ENCODE data around the gene TRAPPC4. TPM values are rescaled to one million over a fixed set of nuclear protein-coding genes. Genes with fewer than 3 reads are reported as not detected.

The TRAPPC4 gene
- total and polyA plus RNA-seq, 12 donors: 14.6 to 95.1 (median 37.5) TPM

- Histone ChIP-seq H3K4me3 (no peak overlapping the region), H3K9me3 (no peaks in the 10 kb centered on the region), H3K36me3 (peaks cover 0 to 99% (median 16%) of the 10 kb centered on the region in 9 donors), H3K27ac (peak overlapping the region in 1 of 10 donors; percentile 9), H3K27me3 (no peaks in the 10 kb centered on the region), H3K4me1 (peaks cover 0 to 8% (median 0%) of the 10 kb centered on the region in 9 donors)
- intact Hi-C loops (cut with DNase I): no loop called here
- ATAC-seq (no peak), DNase-seq (no peak)
- TF ChIP-seq, protein P1, sequence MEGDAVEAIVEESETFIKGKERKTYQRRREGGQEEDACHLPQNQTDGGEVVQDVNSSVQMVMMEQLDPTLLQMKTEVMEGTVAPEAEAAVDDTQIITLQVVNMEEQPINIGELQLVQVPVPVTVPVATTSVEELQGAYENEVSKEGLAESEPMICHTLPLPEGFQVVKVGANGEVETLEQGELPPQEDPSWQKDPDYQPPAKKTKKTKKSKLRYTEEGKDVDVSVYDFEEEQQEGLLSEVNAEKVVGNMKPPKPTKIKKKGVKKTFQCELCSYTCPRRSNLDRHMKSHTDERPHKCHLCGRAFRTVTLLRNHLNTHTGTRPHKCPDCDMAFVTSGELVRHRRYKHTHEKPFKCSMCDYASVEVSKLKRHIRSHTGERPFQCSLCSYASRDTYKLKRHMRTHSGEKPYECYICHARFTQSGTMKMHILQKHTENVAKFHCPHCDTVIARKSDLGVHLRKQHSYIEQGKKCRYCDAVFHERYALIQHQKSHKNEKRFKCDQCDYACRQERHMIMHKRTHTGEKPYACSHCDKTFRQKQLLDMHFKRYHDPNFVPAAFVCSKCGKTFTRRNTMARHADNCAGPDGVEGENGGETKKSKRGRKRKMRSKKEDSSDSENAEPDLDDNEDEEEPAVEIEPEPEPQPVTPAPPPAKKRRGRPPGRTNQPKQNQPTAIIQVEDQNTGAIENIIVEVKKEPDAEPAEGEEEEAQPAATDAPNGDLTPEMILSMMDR (IDR thresholded peaks at IDR 0.05): no peak
- WGBS, 2 donors: 81 to 85% methylated on average over 4 of the region's 4 CpGs
Observed at GRCh38 chr11:119006656-119007055, 11.9 kb upstream of the TRAPPC4 start.

DNA sequence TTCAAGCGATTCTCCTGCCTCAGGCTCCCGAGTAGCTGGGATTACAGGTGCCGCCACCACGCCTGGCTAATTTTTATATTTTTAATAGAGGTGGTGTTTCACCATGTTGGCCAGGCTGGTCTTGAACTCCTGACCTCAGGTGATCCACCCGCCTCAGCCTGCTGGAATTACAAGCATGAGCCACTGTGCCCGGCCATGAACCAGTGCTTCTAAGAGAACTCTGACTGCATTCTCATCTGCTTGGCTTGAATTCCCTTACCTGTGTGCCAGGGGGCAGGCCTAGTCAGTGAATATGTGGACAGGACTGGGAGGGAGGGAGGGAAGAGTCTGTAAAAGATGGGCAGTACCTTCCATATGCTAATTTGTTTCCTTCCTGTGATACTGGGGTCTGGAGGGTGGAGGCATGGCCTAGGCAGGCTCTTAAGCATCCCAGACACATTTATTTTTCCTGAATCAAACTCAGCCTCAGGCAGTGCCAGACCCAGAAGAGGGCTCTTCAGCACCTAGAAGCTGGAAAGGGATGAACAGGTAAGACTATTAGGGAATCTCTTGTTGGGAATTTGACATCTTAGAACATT is 7.0 kb upstream of the TRAPPC4 start:
- 89 to 95% methylated on average over 6 of the region's 6 CpGs for WGBS, 2 donors
- ATAC-seq (no peak), DNase-seq (no peak)
- no peaks in the 10 kb centered on the region for H3K9me3 ChIP-seq
- H3K4me1 ChIP-seq: peaks cover 0 to 16% (median 10%) of the 10 kb centered on the region in 9 donors
- no peak overlapping the region for H3K27ac ChIP-seq
- no peaks in the 10 kb centered on the region for H3K27me3 ChIP-seq
- H3K36me3 ChIP-seq: peaks cover 0 to 99% (median 20%) of the 10 kb centered on the region in 9 donors
- TF ChIP-seq, protein P1 (IDR thresholded peaks at IDR 0.05): no peak
- intact Hi-C loops (cut with DNase I): loop anchor here in 1 of 10 donors (10.0 kb wide), 1 partner anchor 53 kb away; the partner anchor contains the start of gene VPS11
- H3K4me3 ChIP-seq: no peak overlapping the region

- intact Hi-C loops (cut with DNase I): loop anchor here in 1 of 10 donors (10.0 kb wide), 1 partner anchor 52 kb away; the partner anchor contains the start of gene VPS11
Observed at GRCh38 chr11:119012629-119013170, 5.9 kb upstream of the TRAPPC4 start.

DNA sequence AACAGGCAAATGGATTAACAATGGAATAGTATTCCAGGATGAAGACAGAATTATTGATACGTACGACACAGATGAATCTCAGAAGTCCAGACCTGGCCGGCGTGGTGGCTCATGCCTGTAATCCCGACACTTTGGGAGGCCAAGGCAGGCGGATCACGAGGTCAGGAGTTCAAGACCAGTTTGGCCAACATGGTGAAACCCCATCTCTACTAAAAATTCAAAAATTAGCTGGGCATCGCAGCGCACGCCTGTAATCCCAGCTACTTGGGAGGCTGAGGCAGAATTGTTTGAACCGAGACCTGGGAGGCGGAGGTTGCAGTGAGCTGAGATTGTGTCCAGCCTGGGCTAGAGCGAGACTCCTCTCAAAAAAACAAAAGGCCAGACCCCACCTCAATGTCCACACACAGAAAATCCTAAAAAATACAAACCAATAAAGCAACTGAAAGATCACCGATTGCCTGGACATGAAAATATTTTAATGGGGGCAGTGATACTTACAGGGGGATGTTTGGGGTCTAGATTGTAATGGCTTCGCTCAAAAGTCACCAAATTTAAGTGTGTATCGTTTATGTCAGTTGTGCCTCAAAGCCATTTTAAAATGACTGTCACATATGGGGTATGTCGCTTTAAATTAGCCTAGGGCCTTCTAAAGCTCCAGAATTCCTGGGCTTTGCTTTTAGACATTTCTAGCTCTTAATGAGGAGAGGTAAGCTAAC is 4.2 kb upstream of the TRAPPC4 start:
- TF ChIP-seq, protein P1 (IDR thresholded peaks at IDR 0.05): no peak
- H3K9me3 ChIP-seq: no peaks in the 10 kb centered on the region
- DNase-seq: no peak
- H3K27me3 ChIP-seq: no peaks in the 10 kb centered on the region
- peaks cover 0 to 79% (median 20%) of the 10 kb centered on the region in 9 donors for H3K36me3 ChIP-seq
- peaks cover 2 to 27% (median 21%) of the 10 kb centered on the region in 9 donors for H3K4me1 ChIP-seq
- H3K4me3 ChIP-seq: no peak overlapping the region
- no peak for ATAC-seq
- 95 to 96% methylated on average over 17 of the region's 17 CpGs for WGBS, 2 donors
- H3K27ac ChIP-seq: no peak overlapping the region
- intact Hi-C loops (cut with DNase I): loop anchor here in 1 of 10 donors (10.0 kb wide), 1 partner anchor 50 kb away; the partner anchor contains the start of gene VPS11

More at GRCh38 chr11:119012629-119013170, 5.9 kb upstream of the TRAPPC4 start:
- H3K9me3 ChIP-seq: no peaks in the 10 kb centered on the region
- TF ChIP-seq, protein P1 (IDR thresholded peaks at IDR 0.05): no peak
- H3K4me1 ChIP-seq: peaks cover 2 to 23% (median 18%) of the 10 kb centered on the region in 9 donors
- no peak for ATAC-seq
- H3K27me3 ChIP-seq: no peaks in the 10 kb centered on the region
- no peak for DNase-seq
- peaks cover 0 to 95% (median 20%) of the 10 kb centered on the region in 9 donors for H3K36me3 ChIP-seq
- H3K4me3 ChIP-seq: no peak overlapping the region
- no peak overlapping the region for H3K27ac ChIP-seq
- 80 to 84% methylated on average over 3 of the region's 3 CpGs for WGBS, 2 donors

Measured in heart right ventricle (tissue), 16 donors.